Stimulated activated CD8-positive, alpha-beta memory T cell treated with anti-CD3 and anti-CD28 coated beads, Interleukin-4, amount 100 ng/mL, for 48 hours (primary cell): ENCODE measurements around the gene PLOD2.

Experiments
- DNase-seq: peaks from one replicate; pipeline ENCODE4 v3.0.0-alpha.2; 2020

Gene PLOD2

GRCh38 chr3:146092230-146092629 is 68.8 kb downstream of the PLOD2 start:
- DNase-seq, result no peak

- no peak for DNase-seq
Observed at GRCh38 chr3:146091397-146091796, 69.6 kb downstream of the PLOD2 start.

GRCh38 chr3:146090521-146090920 is 70.5 kb downstream of the PLOD2 start:
- no peak for DNase-seq

GRCh38 chr3:146088840-146089239 is 72.1 kb downstream of the PLOD2 start:
- DNase-seq, result no peak

- DNase-seq, result no peak
Observed at GRCh38 chr3:146087116-146087515, 73.9 kb downstream of the PLOD2 start.

GRCh38 chr3:146086211-146086610 is 74.8 kb downstream of the PLOD2 start:
- DNase-seq, result no peak

GRCh38 chr3:146085678-146086077 is 75.3 kb downstream of the PLOD2 start:
- no peak for DNase-seq

GRCh38 chr3:146080578-146080977 is 80.4 kb downstream of the PLOD2 start:
- DNase-seq, result no peak

- DNase-seq, result no peak
Observed at GRCh38 chr3:146078031-146078430, 83.0 kb downstream of the PLOD2 start.

GRCh38 chr3:146077181-146077580 is 83.8 kb downstream of the PLOD2 start:
- DNase-seq, result no peak

GRCh38 chr3:146072824-146073223 is 88.2 kb downstream of the PLOD2 start:
- DNase-seq, result no peak

- DNase-seq, result no peak
Observed at GRCh38 chr3:146072061-146072460, 88.9 kb downstream of the PLOD2 start.

- no peak for DNase-seq
Observed at GRCh38 chr3:146071632-146072031, 89.4 kb downstream of the PLOD2 start.

- DNase-seq, result no peak
Observed at GRCh38 chr3:146067048-146067447, 93.9 kb downstream of the PLOD2 start.

- no peak for DNase-seq
Observed at GRCh38 chr3:146065573-146066006, 95.4 kb downstream of the PLOD2 start.

- no peak for DNase-seq
Observed at GRCh38 chr3:146058241-146058640, 102.7 kb downstream of the PLOD2 start.

GRCh38 chr3:146052791-146053310 is 108.1 kb downstream of the PLOD2 start:
- no peak for DNase-seq

GRCh38 chr3:146052056-146052790 is 108.8 kb downstream of the PLOD2 start:
- DNase-seq, result no peak

- DNase-seq, result no peak
Observed at GRCh38 chr3:146050691-146051090, 110.3 kb downstream of the PLOD2 start.

GRCh38 chr3:146047485-146047884 is 113.5 kb downstream of the PLOD2 start:
- DNase-seq, result no peak

- DNase-seq, result no peak
Observed at GRCh38 chr3:146044046-146044445, 116.9 kb downstream of the PLOD2 start.

- no peak for DNase-seq
Observed at GRCh38 chr3:146040630-146041029, 120.4 kb downstream of the PLOD2 start.

- DNase-seq, result no peak
Observed at GRCh38 chr3:146037697-146038096, 123.3 kb downstream of the PLOD2 start.

- no peak for DNase-seq
Observed at GRCh38 chr3:146036281-146036680, 124.7 kb downstream of the PLOD2 start.

GRCh38 chr3:146035366-146035765 is 125.6 kb downstream of the PLOD2 start:
- no peak for DNase-seq
